ENCODE measurements around the gene CRIP1.

The CRIP1 gene

DNA sequence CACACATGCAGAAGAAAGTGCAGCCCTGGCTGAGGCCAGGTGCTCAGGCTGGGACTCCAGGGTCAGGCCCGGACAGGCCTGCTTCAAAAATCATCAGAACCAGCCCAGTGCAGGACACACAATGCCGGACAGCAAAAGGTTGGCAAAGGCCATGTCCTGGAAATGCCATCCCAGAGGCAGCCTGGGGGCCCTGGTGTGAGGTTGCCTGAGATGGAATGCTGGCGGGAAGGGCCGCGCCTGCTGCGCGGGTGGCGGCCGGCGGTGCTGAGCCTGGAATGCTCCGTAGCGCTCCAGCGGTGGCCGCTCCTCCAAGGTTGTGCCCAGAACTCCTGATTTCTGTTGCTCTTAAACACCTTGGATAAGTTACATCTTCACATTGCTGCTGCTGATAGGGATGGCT is 33.7 kb upstream of the CRIP1 start:
- no peak for DNase-seq

DNA sequence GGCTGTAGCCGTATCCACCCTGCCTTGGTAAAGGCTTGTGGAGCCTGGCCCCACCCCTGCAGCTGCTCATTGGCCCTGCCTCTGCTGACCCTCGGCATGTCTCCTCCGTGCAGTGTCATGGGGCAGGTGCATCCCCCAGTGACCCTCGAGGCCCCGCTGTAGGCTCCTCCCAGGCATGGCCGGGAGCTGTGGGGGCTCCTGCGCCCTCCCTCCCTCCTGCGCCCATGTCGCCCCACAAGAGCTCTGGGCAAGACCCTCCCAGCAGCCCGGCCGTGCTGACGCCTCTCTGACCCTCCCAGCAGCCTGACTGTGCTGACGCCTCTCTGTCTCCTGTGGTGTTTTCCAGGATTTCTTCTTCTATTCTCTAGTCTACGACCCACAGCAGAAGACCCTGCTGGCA is 32.8 kb upstream of the CRIP1 start:
- DNase-seq: no peak

DNA sequence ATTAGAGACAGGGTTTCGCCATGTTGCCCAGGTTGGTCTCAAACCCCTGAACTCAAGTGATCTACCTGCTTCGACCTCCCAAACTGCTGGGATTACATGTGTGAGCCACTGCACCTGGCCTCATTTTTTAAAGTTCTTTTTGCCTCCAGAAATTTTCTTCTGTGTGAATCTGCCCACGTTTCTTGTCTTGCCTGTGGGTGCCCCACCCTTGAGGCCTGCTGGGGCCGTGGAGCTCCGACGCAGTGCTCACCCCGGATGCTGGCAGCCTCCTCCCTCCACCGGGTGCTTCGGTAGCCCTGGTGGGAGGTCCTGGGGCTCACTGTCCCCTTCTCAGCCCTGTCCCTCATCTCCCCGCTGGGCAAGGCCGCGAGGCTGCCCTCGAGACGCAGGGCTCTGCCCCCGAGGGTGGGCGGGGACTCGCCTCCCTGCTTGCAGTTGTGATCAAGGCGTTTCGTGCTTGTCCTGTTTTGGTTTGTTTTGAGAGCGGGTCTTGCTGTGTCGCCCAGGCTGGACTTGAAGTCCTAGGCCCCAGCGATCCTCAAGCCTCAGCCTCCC is 31.5 kb upstream of the CRIP1 start:
- no peak for DNase-seq

DNA sequence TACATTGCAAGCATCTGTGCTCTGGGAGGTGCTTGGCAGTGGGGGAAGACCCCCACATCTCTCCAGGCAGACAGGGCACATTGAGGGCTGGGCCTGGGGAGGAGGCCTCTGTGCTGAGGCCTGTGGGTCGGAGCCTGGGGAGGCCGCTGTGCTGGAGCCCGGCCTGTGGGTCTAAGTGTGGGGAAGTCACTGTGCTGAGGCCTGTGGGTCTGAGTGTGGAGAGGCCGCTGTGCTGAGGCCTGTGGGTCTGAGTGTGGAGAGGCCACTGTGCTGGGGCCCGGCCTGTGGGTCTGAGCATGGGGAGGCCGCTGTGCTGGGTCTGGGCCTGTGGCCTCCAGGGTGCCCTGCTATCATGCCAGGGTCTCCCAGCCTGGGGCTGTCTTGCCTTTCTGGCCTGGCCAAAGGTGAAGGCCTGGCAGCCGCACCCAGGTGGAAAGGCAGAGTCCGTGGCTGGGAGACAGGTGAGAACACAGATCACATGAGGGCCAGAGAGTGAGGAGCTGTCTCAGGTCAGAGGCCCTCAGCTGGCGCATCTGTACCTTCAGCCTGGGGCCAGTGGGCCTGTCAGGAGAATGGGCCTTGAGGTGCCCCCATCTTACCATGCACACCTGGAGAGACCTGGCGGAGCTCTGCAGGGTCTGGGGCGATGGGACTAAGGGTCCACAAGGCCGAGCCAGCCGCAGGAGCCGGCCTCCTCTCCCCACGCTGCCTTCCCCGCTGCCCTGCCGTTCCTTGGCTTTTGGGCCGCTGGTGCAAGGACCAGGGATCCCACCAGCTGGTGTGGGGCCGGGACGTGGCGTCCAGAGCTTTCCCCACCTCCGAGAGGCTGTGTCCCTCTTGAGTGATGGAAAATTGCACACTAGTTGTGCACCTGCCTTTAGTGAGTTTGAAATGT is 30.7 kb upstream of the CRIP1 start:
- no peak for DNase-seq

DNA sequence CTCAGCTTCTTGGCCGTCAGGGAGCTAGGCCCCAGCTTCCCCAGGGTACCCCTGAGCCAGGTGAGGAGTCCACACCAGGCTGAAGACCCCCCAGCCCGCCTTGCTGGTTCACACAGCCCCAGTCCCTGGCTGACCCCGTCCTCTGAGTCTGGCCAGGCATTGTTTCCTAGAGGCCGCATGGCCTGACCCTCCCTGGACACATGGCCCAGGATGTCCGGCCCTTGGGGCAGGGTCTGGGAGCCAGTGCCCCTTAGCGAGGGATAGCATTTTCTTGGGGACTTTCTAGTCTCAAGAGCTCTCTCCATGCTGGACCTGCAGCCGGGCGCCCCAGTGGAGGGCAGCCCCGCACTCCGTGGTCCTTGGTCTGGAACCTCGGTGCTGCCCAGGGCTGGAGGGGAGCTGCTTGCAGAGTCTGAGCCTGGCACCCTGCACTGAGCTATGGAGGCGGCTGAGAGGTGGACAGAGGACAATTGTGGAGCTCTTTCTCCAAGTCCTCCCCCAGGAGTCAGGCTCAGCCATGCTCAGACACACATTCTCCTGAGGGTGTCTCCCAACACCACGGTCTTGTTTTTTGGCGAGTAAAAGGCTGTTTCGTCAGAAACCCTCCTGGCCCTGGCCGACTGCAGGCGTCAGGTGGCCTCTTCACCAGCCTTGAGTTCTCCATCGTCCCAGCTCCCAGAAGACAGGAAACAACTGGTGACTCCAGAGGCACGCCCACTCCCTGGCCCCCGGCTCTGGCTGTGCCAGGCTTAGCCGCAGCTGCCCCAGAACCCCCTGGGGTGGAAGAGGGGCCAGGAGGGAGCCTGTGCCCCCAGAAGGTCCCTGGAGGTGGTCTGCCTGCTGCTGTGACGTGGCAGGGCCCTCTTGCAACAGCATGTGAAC is 29.7 kb upstream of the CRIP1 start:
- no peak for DNase-seq

DNA sequence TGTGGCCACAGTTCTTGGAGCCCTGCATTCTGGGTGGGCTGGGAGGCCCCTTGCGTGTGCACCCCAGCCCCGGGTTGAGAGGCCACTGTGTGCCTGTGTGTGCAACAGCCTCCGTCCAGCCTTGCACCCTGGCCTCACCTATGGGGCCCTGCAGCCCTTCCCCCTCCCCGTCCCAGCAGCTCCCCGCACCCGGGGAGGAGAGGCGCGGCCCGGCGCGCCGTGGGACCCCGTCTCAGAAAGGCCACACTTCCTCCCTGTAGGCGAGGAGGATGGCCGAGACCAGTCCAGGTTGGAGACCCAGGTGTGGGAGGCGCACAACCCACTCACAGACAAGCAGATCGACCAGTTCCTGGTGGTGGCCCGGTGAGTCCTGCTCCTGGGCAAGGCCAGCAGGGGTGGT is 28.7 kb upstream of the CRIP1 start:
- no peak for DNase-seq

DNA sequence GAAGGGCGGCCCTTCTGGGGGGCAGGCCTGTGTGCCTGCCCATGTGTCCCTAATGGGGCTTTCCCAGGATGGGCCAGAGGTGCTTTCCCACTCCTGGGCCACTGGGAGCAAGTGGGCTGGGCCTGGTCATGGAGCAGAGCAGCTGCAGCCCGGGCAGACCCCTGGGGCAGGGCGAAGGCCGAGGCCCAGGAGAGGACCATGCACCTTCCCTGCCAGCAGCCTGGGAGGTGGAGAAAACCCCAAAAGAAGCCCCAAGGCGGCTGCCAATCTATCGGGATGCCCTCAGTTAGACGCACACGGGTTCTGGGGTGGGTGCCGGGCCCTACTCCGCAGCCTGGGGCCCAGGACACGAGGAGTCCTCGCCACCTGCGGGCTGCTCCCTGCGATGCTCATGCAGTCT is 28.1 kb upstream of the CRIP1 start:
- DNase-seq: no peak

DNA sequence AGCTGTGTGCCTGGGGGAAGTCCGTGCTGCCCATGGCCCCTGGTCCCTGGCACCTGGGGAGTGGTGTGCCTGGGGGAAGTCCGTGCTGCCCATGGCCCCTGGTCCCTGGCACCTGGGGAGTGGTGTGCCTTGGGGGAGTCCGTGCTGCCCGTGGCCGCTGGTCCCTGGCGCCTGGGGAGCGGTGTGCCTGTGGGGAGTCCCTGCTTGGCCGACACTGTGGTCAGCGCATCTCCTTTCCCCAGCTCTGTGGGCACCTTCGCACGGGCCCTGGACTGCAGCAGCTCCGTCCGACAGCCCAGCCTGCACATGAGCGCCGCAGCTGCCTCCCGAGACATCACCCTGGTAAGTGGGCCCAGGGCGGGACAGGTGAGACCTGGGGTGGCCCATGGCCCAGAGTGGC is 26.6 kb upstream of the CRIP1 start:
- DNase-seq: no peak

DNA sequence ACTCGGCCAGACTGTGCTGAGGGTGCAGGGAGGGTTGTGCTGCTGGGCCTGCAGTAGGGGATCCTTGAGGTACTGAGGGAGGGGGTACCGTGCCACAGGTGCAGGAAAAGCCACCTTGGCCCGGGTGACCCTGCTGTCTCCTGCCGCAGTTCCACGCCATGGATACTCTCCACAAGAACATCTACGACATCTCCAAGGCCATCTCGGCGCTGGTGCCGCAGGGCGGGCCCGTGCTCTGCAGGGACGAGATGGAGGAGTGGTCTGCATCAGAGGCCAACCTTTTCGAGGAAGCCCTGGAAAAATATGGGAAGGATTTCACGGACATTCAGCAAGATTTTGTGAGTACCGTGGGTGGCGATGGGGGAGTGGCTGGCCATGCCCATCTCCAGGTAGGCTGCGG is 26.1 kb upstream of the CRIP1 start:
- no peak for DNase-seq

DNA sequence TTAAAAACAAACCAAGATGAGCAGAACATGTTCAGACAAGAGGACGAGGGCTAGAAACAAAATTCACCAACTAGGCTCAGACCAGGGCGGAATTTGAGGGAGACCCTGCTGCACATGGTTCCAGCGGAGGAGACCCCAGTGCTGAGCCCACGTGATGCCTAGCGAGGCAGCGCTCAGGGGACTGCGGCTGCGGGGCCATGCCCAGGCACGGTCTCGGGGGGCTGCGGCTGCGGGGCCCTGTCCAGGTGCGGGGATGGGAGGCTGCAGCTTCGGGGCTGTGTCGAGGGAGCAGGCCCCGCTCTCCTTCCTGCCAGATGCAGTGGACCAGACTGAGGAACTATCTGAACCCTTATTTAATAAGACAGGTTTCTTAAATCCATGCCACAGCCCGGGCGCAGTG is 24.8 kb upstream of the CRIP1 start:
- DNase-seq: no peak

DNA sequence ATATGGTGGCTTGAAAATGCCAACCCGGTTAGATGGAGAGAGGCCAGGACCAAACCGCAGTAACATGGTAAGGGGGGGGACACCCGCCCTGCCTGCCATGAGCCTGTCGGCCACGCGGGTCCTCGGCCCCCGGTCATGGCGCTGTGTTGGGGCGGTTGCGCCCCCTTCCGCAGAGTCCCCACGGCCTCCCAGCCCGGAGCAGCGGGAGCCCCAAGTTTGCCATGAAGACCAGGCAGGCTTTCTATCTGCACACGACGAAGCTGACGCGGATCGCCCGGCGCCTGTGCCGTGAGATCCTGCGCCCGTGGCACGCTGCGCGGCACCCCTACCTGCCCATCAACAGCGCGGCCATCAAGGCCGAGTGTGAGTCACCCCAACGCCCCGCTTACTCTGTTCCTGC is 22.2 kb upstream of the CRIP1 start:
- DNase-seq: no peak

DNA sequence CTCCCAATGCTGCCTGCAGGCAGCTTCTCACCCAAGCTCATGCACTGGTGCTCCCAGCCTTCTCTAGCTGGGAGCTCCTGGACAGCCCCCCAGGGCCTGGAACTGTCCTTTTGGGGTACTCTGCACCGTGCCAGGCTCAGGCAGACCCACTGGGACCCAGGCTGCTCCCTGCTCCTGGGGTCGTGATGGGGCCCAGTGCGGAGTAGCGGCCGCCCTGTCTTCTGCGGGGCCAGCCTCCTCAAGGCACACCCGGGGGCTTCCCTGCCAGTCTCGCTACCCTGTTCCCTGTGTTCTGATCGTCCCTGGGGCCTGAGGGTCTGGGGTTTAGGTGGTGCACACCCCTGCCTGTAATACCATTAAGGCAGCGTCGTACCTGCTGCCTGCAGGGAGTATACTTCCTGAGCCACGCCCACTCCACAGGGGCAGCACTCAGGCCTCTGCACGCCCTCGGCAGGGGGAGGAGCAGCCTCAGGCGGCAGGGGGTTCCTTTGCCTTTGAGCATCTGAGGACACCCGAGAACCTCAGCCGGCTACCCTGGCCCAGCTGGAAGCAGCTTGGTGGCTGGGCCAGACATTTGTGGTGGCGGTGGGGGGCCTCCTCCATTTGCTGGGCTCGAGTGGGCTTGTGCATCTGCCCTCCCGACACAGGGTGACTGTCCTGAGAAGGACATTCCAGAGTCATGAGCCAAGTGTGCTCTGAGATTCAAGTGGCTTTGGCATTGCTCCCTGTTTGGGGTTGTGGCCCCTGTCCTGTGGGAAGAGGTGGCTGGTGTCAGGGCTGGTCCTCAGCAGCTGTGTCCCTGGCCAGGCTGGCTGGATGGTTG is 21.3 kb upstream of the CRIP1 start:
- DNase-seq: no peak

DNA sequence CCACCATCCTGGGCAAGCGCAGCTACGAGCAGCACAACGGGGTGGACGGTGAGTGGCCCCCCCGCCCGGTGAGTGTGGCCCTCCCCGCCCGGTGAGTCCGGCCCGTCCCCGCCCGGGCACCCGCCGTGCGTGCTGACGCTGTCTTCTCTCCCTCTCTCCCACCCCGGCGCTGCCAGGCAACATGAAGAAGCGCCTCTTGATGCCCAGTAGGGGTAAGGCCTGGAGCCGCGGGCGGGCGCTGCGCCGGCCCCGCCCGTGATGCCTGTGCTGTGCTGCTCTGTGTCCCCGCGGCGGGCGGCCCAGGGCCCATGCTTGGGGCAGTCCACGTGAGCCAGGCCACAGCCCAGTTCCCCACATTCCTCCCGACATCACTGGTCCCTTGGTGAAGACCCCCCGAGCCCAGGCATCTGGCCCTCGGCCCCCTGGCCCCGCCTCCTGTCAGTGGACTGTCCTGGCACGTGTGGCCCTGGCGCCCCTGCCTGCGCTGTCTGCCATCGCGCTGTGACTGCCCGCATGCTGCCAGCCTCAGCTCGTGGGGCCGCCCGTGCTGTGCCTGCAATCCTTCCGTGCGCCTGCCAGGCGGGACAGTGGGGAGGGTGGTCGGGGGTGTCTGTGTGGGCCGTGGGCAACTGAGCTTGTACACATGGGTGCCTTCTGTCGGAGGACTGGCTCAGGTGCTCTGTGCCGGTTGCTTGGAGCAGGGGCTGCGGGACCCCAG is 20.0 kb upstream of the CRIP1 start:
- DNase-seq: no peak

DNA sequence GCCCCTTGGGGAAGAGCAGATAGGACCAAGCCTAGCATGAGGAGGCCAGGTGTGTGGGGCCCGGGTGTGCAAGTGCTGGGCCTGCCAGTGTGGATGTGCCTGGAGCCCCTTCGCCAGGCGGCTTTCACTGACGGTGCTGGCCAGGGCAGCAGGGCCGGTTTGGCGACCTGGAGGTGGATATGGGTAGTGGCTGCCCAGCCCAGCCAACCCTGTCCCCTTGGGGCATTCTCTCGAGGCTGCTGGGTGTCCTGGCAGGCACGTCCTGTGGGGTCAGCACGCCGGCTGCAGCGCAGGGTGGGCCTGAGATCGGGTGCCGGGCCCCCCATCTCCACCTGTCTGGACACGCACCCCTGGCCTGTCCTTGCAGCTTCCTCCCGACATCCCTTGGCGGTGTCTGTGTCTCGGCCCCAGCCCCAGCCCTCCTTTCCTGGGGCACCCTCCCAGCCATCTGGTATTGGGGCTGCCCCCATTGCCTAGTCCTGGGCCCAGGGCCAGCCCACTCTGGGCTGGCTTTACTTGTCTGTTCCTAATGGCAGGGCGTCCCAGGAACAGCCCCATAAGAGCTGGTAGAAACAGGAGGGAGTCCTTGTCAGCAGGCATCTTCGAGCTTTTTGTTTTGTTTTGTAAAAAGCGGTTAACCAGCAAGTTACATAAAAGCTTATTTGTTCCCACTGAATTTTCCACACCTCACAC is 19.3 kb upstream of the CRIP1 start:
- peak; percentile 63 for DNase-seq

DNA sequence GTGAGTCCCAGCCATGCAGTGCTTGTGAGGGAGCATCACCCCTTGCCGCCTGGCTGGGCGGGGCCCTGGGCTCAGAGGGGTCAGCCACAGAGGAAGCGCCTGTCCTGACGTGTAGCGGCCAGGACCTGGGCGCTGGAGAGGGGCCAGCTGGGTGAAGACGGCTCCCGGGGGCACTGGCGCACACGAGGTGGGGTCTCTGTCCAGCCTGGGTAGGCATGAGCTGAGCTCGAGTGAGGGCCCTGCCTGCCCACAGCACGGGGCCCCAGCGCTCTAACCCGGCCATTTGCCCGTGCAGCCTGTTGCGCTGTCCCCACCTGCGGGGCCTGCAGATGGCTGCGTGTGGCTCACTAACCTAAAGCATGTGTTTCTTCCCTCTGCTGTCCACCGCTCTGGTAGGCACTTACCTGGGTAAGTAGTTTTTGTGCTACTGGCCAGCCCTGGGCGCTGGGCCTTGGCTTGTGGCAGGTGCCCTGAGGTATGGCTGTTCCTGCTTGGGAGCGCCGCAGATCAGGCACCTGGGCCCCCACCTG is 18.7 kb upstream of the CRIP1 start:
- no peak for DNase-seq

DNA sequence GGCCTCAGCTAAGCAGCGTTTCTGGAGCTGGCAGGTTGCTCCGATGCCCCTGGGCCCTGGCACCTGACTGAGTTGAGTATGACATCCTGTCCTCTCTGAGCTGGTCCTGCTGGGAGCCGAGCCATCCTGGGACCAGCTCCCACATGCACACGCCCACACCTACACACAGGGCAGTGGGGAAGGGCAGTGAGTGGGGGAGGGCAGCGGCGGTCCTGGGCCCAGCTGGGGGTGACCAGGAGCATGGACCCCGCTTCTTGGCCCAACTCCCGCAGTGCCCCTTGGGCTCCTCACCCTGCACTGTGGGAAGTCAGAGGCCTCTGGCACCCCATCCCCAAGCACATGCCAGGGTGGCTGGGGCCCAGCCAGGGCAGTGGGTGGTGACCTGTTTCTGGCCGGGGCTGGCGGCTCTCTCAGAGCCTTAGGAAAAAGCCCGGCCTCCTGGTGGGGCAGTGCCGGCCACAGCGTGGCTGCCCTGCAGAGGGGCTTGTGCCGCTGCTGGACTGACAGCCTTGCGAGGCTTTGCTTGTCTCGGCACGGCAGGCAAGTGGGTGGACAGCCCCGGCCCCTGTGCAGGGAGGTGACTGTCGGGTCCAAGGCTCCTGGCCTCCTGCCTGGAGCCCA is 18.0 kb upstream of the CRIP1 start:
- DNase-seq: no peak

DNA sequence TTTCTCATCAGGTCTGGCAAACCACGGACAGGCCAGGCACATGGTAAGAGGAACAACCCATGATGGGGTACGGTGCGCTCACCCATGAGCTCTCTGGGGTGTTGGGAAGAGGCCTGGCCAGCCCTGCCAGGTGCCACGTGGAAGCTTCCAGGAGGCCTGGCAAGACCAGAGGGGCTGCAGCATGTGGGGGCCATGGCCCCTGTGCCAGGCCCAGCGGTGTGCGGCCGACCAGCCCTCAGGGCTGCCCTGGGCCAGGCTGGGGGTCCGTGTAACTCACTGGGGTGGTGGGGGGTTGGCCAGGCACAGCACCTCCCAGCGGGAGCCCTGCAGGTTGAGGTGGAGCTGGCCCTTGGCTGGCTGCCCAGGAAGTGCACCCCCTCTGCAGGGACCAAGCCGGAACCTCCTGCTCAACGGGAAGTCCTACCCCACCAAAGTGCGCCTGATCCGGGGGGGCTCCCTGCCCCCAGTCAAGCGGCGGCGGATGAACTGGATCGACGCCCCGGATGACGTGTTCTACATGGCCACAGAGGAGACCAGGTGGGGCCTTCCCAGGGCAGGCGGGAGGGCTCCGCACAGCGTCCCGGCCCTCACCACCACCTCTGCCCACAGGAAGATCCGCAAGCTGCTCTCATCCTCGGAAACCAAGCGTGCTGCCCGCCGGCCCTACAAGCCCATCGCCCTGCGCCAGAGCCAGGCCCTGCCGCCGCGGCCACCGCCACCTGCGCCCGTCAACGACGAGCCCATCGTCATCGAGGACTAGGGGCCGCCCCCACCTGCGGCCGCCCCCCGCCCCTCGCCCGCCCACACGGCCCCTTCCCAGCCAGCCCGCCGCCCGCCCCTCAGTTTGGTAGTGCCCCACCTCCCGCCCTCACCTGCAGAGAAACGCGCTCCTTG is 17.0 kb upstream of the CRIP1 start:
- no peak for DNase-seq

DNA sequence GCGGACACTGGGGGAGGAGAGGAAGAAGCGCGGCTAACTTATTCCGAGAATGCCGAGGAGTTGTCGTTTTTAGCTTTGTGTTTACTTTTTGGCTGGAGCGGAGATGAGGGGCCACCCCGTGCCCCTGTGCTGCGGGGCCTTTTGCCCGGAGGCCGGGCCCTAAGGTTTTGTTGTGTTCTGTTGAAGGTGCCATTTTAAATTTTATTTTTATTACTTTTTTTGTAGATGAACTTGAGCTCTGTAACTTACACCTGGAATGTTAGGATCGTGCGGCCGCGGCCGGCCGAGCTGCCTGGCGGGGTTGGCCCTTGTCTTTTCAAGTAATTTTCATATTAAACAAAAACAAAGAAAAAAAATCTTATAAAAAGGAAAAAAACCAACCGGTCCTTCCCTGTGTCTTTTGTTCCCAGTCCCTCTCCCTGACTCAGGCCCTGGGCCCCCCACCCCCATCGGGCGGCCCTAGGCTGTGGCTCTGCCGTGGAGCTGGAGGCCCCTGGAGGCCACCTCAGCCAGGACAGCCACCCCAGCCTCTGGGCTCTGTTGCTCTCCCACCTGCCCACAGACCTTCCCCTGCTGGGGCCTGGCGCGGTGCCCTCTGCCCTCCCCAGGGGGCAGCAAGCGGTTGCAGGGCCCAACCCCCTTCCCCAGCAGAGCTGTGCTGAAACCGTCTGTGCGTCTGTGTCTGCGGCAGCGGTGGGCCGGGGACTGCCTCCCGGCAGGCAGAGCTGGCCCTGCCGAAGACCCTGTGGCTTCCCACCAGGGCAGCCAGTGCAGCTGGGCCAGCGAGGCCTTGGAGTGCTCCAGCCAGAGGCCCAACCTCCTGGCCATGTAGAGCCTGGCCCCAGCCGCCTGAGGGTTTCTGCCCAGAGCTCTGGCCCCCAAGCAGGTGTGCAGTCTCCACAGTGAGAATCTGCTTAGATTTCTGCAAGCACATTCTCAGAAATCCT is 16.1 kb upstream of the CRIP1 start:
- DNase-seq: peak; percentile 61

All from NCI-H1694 treated with DMSO at 0.1 percent for 48 hours (cell line).